ENCODE measurements around the gene LYZL1. TPM values are rescaled to one million over a fixed set of nuclear protein-coding genes. Genes with fewer than 3 reads are reported as not detected.

Gene LYZL1
- total RNA-seq, 4 donors from 2014 or later = not detected

DNA sequence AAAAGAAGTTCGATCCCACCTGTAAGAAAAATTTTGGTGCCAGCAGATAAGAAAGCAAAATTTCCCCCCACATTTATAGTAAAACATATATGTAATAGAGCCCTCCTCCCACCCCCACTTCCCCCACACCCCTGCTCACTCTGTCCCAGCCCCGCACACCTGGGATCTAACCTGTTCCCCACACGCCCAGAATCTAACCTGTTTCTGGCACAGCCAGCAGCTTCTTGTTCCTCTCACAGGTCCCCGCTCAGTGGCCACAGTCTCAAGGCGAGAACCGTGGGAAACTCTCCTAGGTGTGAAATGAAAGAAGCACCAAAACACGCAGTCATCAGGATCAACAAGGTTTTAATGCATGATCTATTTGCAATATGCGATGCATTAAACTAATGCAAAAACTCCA is 32.8 kb downstream of the LYZL1 start:
- no peak for DNase-seq (ENCODE audit: low spot score in 2 of 2)
- Histone ChIP-seq H3K27ac (no peak overlapping the region), H3K4me1 (peaks cover 0 to 38% (median 0%) of the 10 kb centered on the region in 4 donors), H3K27me3 (no peaks in the 10 kb centered on the region), H3K36me3 (no peaks in the 10 kb centered on the region), H3K9me3 (no peaks in the 10 kb centered on the region), H3K4me3 (no peak overlapping the region)
- TF ChIP-seq EP300 (IDR thresholded peaks at IDR 0.05) (no peak), POLR2A (IDR thresholded peaks at IDR 0.05) (no peak)
- TF ChIP-seq, protein P1, sequence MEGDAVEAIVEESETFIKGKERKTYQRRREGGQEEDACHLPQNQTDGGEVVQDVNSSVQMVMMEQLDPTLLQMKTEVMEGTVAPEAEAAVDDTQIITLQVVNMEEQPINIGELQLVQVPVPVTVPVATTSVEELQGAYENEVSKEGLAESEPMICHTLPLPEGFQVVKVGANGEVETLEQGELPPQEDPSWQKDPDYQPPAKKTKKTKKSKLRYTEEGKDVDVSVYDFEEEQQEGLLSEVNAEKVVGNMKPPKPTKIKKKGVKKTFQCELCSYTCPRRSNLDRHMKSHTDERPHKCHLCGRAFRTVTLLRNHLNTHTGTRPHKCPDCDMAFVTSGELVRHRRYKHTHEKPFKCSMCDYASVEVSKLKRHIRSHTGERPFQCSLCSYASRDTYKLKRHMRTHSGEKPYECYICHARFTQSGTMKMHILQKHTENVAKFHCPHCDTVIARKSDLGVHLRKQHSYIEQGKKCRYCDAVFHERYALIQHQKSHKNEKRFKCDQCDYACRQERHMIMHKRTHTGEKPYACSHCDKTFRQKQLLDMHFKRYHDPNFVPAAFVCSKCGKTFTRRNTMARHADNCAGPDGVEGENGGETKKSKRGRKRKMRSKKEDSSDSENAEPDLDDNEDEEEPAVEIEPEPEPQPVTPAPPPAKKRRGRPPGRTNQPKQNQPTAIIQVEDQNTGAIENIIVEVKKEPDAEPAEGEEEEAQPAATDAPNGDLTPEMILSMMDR (IDR thresholded peaks at IDR 0.05) = no peak
- WGBS, 2 donors = 91 to 97% methylated on average over 8 of the region's 8 CpGs

DNA sequence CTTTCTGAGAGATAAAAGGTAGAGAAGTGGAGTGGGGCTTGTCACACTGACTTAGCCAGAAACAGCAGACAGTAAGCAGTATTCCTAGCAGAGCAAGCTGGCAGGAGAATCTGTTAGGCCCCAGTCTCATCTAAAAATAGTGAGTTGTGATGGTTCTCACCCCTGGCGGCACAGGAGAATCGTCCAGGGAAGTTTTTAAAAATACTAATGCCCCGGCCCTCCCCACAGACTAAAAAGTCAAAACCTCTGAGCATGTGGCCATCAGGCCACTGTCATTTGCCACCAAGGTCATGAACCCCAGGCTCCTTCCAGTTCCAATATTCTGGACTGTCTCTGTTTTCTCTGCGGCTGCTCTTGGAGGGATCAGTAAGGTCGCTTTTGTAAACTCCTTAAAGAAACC is 34.0 kb downstream of the LYZL1 start:
- TF ChIP-seq, protein P1 (IDR thresholded peaks at IDR 0.05) = no peak
- TF ChIP-seq POLR2A (IDR thresholded peaks at IDR 0.05) (no peak), EP300 (IDR thresholded peaks at IDR 0.05) (no peak)
- Histone ChIP-seq H3K36me3 (no peaks in the 10 kb centered on the region), H3K27me3 (no peaks in the 10 kb centered on the region), H3K4me3 (no peak overlapping the region), H3K27ac (peak overlapping the region in 1 of 4 donors; percentile 54), H3K9me3 (no peaks in the 10 kb centered on the region), H3K4me1 (peaks cover 0 to 32% (median 0%) of the 10 kb centered on the region in 4 donors)
- WGBS, 2 donors = 44 to 60% methylated on average over 5 of the region's 5 CpGs
- DNase-seq (ENCODE audit: low spot score in 2 of 2) = no peak

DNA sequence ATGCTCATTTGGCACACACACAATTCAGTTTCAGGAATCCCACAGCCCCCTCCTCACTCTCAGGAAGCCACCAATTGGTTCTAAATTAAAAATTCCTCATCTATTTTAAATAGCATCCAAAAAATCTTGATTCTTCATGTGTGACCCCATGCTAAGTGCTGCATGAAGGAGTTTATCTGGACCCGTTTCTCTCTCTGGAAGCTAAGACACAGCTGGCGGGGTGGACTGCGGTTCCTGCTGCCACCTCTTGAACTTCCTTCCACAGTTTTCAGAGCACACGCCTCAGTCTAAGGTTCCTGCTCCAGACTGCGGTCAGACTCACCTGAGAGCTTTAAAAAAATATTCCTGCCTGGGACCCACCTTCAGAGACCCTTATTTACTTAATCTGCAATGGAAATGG is 34.5 kb downstream of the LYZL1 start:
- no peak for TF ChIP-seq EP300 (IDR thresholded peaks at IDR 0.05)
- no peak for TF ChIP-seq POLR2A (IDR thresholded peaks at IDR 0.05)
- TF ChIP-seq, protein P1 (IDR thresholded peaks at IDR 0.05) = no peak
- H3K27ac ChIP-seq = peak overlapping the region in 1 of 4 donors; percentile 54

DNA sequence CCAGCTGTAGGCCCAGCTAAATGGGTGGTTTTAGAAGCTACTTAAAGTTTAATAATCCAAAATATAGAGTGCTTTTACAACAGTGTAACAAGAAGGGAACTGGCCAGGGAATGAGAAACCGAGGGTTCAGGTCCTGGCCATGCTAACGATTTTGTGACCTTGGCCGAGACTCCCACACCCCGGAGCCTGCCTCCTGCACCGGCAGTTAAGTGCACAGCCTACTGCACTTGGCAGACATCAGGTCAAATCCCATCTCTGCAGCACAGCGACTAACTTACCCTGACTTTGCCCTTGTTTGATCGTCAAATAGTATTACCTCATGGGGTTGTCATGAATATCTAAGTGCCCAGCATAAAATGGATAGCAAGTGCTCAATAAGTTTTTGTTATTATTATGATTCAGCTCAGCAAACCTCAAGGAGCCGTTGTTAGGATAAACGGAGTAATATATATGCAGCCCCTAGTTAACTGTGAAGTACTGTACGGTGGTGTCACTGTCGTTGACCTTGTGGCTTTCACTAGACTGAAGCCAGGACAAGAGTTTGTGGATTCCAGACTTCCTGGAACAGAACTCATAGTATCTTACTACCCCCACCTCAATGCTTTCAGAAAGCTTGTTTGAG is 35.5 kb downstream of the LYZL1 start:
- no peak for DNase-seq (ENCODE audit: low spot score in 2 of 2)
- H3K4me1 ChIP-seq = peaks cover 0 to 27% (median 1%) of the 10 kb centered on the region in 4 donors
- H3K27me3 ChIP-seq = no peaks in the 10 kb centered on the region
- H3K4me3 ChIP-seq = no peak overlapping the region
- TF ChIP-seq EP300 (IDR thresholded peaks at IDR 0.05) (no peak), POLR2A (IDR thresholded peaks at IDR 0.05) (no peak)
- TF ChIP-seq, protein P1 (IDR thresholded peaks at IDR 0.05) = no peak
- WGBS, 2 donors = 48 to 52% methylated on average over 11 of the region's 11 CpGs
- H3K27ac ChIP-seq = no peak overlapping the region
- H3K9me3 ChIP-seq = no peaks in the 10 kb centered on the region
- no peaks in the 10 kb centered on the region for H3K36me3 ChIP-seq

More for the DNA sequence above, 34.5 kb downstream of the LYZL1 start:
- Histone ChIP-seq H3K9me3 (no peaks in the 10 kb centered on the region), H3K4me1 (peaks cover 0 to 28% (median 0%) of the 10 kb centered on the region in 4 donors), H3K27me3 (no peaks in the 10 kb centered on the region), H3K4me3 (no peak overlapping the region), H3K36me3 (no peaks in the 10 kb centered on the region)
- DNase-seq (ENCODE audit: low spot score in 2 of 2) = no peak
- 51 to 54% methylated on average over 5 of the region's 5 CpGs for WGBS, 2 donors

DNA sequence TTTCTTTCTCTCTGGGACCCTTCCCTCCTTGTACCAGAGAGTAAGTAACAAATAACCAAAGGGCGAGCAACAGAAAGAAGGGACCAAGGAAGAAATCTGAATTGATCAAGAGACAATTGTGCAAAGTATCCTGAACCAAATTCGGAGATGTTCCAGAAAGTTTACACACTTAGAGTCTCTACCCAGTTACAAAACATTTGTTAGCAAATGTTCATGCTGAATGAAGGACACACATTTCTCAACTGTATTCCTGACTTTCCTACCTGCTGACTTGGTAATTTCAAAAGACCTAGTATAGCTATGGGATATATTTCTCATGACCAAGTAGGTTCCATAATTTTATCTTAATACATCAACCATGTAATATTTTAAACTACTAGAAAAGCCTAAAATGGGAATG is 37.4 kb downstream of the LYZL1 start:
- H3K4me1 ChIP-seq = peaks cover 0 to 25% (median 2%) of the 10 kb centered on the region in 4 donors
- TF ChIP-seq POLR2A (IDR thresholded peaks at IDR 0.05) (no peak), EP300 (IDR thresholded peaks at IDR 0.05) (no peak)
- TF ChIP-seq, protein P1 (IDR thresholded peaks at IDR 0.05) = no peak
- WGBS, 2 donors = 94 to 96% methylated on average over 2 of the region's 2 CpGs
- DNase-seq (ENCODE audit: low spot score in 2 of 2) = no peak
- H3K4me3 ChIP-seq = no peak overlapping the region
- no peaks in the 10 kb centered on the region for H3K36me3 ChIP-seq
- H3K27me3 ChIP-seq = no peaks in the 10 kb centered on the region
- no peaks in the 10 kb centered on the region for H3K9me3 ChIP-seq
- H3K27ac ChIP-seq = no peak overlapping the region
